Posterior cingulate gyrus (tissue), 11 donors: ENCODE data around the gene GPR33.

Experiments
- DNase-seq, 10 donors: peaks; one replicate each; pipeline versions ENCODE4 v3.0.0 to v3.0.0-alpha.2; 2020 to 2021; ENCODE audit warnings: mixed read lengths in 3 of 10
- intact Hi-C: fragments of 100-400 bp; cut with DNase I; formaldehyde crosslinking; loops from one replicate; pipeline ENCODE4 v1.15.1; 2023

GPR33 gene, protein sequence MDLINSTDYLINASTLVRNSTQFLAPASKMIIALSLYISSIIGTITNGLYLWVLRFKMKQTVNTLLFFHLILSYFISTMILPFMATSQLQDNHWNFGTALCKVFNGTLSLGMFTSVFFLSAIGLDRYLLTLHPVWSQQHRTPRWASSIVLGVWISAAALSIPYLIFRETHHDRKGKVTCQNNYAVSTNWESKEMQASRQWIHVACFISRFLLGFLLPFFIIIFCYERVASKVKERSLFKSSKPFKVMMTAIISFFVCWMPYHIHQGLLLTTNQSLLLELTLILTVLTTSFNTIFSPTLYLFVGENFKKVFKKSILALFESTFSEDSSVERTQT

DNA sequence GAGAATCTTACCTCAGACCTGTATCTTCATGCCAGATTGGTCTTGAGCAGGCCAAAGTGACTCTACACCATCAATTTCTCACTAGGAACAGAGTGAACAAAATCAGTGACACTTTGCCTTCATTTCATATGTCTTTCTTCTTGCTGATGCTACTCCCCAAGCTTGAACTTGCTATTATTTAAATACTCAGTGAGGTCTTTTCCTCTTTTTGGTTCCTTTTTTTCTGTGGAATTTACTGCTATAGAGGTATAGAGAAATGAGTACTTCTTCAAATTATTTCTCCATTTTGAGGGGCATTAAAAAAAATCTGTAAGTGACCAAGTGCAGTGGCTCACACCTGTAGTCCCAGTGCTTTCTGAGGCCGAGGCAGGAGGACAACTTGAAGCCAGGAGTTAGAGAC lies at the start of gene GPR33:
Gene GPR33 (minus strand): TSS at position 154 of the 400 bp plus-strand sequence. CDS start 4,074 bp downstream, outside the sequence.
- intact Hi-C loops, result no loop called here
- no peak for DNase-seq

DNA sequence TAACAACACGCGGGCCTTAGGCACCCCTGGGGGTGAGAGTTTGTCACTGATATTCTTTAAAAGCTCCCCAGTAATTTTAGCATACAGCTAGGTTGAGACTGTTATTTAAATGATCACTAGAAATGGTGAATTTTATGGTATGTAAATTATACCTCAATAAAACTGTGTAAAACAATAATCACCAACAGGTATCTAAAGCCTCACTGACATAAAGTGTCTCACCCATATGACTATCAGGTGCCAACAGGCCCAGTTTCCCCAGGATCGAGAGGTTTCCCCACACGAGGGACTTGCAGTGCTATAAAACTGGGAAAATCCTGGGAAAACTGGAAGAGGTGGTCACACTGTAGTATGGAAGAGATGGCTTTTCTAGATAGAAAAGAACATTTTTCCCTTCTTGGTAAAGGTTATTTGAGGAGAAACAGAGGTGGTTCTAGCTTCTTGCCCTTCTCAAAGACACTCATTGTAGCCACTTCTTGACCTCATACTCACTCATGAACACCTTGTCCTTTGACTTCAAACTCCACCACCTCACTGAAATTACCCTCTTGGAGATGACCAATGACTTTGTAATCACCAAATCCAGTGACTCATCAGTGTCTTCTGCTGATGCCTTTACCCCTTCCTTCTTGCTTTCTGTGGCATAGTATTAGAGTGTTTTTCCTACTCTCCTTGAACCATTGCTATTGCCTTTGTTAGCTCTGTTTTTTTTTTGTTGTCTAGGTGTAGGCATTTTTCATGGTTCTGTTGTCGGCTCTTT lies 48.5 kb upstream of the GPR33 start:
- DNase-seq, result no peak
- intact Hi-C loops, result no loop called here

DNA sequence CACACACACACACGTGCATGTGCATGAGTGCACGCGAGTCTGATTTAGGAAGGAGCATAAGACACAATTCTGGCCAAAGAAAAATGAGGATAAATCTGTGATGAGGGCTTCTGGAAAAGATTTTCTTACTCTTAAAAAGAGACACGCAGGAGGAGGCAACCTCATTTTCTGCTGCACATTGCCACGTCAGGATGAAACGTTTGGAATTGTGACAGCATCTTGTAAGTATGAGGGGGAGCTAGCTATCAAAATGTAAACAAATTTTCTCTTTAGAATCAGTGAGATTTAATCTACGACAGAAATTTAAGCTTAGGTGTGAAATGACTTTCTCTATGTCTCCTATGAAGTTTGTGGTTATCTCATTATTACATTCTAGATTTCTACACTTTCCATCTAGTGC lies 42.3 kb upstream of the GPR33 start:
- intact Hi-C loops, result no loop called here
- no peak for DNase-seq

DNA sequence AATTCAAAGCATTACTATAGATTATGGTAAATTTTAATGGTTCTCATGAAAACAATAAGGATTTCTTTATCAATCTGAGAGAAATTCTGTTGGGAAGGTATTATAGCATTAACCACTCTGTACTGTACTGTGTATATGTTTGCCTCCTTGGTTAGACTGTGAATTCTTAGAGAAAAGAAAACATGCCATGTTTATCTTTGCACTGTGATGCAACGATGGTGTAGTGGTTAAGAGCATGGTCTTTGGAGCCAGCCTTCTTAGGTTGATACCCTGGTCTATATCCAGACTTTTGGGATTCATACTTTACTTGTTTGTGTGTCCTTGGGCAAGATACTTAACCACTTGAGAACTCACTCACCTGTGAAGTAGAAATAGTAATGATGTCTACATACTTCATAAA lies 41.2 kb upstream of the GPR33 start:
- intact Hi-C loops, result no loop called here

DNA sequence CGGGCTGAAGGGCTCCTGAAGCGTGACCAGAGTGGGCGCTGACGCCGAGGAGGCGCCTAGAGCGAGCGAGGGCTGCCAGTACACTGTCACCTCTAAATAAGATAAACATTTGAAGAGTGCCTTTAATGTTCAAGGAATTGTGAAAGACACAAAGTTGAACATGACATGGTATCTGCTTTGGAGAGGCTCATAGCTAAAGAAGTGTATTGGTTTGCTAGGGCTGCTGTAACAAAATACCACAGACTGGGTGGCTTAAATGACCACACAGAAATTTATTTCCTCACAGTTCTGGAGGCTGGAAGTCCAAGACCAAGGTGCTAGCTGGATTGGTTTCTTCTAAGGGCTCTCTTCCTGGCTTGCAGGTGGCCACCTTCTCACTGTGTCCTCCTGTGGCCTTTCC lies 39.7 kb upstream of the GPR33 start:
- DNase-seq, result no peak
- intact Hi-C loops, result no loop called here

More for the DNA sequence above, 41.2 kb upstream of the GPR33 start:
- no peak for DNase-seq

DNA sequence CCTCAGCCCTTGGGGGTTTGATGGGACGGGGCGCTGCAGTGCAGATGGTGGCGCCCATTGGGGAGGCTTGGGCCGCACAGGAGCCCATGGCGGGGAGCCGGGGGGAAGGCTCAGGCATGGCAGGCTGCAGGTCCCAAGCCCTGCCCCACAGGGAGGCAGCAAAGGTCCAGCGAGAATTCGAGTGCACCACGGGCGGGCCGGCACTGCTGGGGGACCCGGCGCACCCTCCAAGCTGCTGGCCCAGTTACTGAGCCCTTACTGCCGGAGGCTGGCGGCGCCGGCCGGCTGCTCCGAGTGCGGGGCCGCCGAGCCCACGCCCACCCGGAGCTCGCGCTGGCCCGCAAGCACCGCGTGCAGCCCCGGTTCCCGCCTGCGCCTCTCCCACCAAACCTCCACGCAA lies 39.2 kb upstream of the GPR33 start:
- intact Hi-C loops, result no loop called here
- DNase-seq, result no peak

DNA sequence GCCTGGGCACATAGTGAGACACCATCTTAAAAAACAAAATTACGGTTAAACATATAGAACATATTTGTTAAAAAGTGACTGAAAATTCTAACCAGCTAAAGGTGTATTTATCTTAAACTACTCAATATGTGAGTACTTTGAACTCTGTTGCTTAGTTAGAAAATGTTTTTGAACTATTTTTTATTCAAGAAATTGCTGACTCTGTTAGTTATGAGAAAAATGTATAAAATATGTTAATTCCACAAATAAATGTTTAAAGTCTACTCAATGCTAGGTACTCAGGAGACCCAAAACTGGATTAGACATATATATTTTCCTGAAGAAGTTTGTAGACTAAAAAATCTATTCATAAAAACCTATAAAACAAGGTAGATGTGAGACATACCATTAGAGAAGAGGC lies 23.0 kb upstream of the GPR33 start:
- no peak for DNase-seq
- intact Hi-C loops, result loop anchor here (2.0 kb wide), 1 partner anchor 744 kb away; no protein-coding TSS in a partner anchor

DNA sequence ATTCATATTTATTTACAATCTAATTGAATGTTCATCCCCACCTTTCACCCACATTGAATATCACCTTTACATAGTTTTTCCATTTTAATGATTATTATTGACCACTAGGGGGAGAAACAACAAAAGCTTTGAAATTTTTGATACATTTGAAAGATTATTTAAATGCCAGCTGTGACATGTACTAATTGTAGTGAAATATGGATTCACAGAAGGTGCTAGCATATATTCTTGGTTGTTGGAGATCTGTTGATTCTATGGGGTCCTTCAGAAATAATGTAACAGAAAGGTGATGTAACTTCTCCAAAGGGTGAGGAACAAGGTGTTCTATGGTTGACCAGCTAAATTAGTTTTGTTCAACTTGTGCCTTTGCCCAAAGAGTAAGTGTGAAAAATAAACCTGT lies 22.4 kb upstream of the GPR33 start:
- DNase-seq, result no peak
- intact Hi-C loops, result loop anchor here (2.0 kb wide), 1 partner anchor 745 kb away; no protein-coding TSS in a partner anchor

DNA sequence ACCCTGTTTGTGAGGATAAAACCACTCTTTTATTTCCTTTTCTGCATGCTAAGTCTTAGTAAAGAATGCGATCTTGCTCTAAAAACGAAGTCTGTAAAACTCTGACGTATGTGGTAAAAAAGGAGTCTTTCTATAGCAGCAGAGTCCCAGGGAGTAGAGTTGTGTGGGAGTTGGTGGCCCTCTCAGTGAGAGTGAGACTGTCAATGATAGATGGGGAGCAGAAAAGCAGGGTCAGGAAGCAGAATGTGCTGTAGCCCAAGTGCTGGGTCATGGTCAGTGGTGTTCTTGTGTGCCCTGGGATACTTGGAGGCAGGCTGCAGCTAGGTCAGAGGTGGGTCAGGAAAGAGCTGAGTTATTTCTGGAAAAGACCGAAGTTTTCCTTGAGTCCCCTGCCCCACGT lies 20.3 kb upstream of the GPR33 start:
- DNase-seq, result no peak
- intact Hi-C loops, result no loop called here

DNA sequence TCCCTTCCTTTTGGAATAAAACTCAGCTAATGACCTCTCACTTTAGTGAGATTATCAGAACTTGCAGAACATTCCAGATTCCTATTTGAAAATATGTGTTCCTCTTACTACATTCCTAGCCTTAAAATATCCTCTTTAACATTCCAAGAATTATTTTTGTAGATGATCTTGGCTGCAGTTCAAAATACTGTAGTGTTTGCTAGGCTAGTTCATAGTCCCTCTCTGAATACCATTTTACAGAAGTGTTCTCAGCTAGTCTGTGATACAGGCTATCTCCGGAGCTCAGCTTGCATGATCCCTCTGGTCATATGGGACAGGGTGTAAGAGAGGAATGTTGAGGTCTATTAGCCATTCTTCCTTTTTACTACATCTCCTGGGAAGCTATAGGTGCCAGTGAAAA lies 17.6 kb upstream of the GPR33 start:
- DNase-seq, result no peak
- intact Hi-C loops, result no loop called here

DNA sequence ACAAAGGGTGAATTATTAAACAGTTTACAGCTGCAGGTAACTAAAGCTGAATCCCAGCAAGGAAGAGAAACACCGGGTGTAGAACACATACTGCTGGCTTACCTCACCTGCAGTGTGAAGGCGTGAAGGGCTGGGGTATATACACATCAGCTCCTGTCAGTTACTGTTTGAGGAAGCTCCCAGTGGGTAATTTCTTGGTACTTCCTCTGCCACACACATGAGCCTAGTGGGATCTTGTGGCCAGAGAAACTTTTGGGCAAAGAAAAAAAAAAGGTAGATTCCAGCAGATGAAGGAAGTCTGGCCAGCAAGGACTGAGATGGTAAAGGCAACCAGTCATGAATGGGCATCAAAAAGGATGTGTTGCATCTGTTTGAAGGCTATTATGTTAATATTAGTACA lies 14.0 kb upstream of the GPR33 start:
- intact Hi-C loops, result no loop called here
- DNase-seq, result no peak

DNA sequence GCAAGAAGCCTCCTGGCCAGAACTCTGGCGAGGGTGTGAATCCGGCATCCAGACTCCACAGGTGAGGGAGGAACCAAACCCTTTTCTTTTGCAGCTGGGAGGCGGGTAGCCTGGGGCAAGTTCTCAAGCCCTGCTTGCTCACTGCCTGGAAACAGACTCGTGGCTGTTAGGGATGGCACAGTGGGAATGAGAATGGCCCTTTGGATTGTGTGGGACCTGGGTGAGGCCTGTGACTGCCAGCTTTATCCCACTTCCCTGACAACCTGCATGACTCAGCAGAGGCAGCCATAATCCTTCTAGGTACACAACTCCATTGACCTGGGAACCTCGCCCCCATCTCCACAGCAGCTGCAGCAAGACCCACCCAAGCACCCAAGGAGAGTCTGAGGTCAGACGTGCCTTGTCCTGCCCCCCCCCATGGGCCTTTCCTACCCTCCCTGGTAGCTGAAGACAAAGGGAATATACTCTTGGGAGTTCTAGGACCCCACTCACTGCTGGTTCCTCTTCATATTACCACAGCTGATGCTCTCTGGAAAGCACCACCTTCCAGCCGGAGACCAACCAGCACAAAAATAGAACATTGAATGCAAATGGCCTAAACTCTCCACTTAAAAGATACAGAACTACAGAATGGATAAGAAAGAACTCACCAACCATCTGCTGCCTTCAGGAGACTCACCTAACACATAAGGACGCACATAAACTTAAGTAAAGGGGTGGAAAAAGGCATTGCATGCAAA lies 5.1 kb upstream of the GPR33 start:
- intact Hi-C loops, result no loop called here
- no peak for DNase-seq

DNA sequence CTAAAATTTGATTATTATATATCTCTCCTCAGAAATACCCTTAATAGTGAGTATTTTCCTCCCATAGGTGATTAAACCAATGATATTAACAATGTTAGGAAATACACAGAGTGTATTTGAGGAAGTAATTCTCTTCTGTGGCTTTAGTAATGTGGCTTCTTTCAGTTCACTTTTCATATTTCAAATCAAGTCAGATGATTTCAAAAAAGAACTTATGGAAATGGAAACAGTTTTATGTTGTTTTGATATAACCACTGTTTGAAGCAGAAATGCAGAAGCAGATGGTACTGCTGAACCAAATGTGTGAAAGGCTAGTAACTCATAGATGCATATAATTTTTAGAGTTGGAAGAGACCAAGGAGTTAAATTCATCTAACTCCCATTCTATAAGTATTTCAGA lies 1.9 kb upstream of the GPR33 start:
- DNase-seq, result no peak
- intact Hi-C loops, result no loop called here

DNA sequence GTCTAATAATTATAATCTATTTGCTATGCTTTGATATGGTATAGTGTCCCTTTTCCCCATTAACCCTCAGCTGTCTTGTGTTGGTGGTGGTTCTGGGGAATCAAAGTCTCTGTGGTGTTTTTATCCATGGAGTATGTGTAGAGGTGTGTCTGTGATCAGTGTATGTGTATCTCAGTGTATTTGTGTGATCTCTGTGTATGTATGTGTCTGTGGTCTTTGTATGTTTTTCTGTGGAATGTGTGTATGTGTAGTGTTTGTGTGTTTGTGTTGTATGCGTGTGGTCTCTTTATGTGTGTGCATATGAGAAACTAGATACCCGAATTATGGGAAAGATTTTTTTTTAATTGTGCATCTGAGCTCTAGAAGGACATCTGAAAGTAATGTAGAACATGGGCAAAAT lies 1.1 kb downstream of the GPR33 start:
- intact Hi-C loops, result no loop called here
- DNase-seq, result no peak

DNA sequence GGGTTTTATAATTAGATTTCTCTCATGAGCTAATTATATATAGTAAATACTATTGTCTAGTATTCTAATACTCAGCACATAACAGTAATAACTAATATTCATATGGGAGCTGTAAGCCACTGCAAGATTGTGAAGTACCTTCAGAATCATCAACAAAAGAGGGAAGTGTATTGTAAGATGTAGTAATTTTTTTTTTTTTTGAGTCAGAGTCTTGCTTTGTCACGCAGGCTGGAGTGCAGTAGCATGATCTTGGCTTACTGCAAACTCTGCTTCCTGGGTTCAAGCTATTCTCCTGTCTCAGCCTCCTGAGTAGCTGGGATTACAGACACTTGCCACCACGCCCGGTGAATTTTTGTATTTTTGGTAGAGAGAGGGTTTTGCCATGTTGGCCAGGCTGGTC lies 3.1 kb downstream of the GPR33 start:
- intact Hi-C loops, result no loop called here
- DNase-seq, result no peak

DNA sequence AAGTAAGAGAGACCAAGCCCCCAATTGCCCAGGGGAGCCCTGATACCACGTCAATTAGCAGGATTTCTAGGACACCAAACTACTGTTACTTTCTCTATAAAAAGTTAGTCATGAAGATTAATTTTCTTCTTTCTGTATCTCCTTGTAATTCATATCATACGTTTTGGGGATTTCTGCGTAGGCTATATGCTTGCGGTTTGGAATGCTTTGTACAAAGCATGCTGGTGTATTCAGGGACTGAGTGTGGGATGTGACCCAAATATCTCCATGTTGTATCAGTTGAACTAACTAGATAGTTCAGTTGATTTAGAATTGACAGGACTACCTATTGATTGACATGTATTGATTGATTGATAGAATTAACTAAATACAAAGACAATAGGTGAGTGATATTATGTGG lies 7.7 kb downstream of the GPR33 start:
- intact Hi-C loops, result no loop called here
- DNase-seq, result no peak

DNA sequence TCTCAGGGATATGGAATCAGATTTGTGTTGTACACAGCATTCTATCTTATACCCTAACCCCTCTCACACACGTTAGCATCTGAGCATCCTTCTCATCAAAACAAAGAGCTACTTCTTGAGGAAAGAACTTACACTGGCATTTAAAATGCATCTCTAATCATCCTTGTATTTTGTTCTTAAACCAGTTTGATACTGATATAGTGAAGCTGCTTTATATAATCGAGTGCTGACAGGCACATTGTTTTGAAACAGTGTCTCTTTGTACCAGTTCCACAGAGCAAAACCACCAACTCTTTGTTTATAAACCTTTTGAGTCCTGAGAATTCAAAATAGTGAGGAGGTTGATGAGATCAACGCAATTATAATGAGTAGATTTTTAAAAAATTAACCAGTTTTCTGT lies 8.8 kb downstream of the GPR33 start:
- intact Hi-C loops, result no loop called here
- no peak for DNase-seq

DNA sequence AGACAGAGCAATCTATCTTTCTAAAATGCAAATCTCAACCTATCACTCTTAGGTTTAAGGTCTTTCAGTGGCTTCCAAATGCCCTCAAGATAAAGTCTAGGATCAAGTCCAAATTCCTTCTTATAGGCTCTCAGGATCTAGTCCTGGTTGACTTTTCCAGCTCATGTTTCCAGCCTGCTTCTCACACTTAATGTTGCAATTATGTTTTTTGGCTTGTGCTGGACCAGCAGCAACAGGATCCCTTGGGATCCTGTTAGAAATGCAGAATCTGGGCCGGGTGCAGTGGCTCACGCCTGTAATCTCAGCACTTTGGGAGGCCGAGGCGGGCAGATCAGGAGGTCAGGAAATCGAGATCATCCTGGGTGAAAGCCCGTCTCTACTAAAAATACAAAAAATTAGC lies 10.6 kb downstream of the GPR33 start:
- DNase-seq, result no peak
- intact Hi-C loops, result no loop called here

DNA sequence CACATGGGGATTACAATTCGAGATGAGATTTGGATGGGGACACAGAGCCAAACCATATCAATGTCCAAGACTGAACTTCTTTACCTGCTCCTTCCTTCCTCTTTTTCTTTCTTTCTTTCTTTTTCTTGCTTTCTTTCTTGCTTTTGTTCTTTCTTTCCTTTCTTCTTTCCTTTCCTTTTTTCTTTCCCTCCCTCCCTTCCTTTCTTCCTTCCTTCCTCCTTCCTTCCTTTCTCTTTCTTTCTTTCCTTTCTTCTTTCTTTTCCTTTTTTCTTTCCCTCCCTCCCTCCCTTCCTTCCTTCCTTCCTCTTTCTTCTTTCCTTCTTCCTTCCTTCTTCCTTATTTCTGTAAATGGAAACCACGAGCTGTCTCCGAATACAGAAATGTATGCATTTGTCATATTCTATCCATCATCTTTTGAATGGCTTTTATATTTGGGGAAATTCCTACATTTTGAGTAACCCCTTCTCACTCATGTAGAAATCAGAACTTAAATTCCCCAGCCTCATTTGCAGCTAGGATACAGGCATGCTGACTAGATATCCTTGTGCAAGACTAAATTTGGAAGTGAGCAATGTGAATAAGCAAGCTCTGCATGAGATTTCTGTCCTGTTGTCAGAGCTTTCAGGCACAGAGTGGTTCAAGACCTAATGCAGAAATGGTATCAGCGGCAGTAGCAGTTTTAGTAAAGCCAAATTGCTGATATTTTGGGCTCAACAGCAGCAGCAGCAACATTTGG lies 11.5 kb downstream of the GPR33 start:
- DNase-seq, result no peak
- intact Hi-C loops, result no loop called here

DNA sequence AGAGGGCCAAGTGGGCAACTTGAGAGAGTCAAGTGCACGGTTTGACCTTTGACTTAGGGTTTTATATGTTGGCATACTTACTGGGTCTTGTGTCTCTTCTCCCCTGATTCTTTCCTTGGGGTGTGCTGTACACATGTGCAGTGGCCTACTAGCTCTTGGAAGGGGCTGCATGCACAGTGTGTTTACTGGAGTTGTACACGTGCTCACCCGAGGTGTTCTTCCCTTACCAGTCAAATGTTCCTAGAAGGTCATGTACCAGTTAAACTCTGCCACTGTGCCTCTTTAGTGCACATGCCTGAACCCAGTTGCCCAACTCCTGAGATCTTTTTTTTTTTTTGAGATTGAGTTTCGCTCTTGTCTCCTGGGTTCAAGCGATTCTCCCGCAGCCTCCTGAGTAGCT lies 21.3 kb downstream of the GPR33 start:
- intact Hi-C loops, result no loop called here
- no peak for DNase-seq

DNA sequence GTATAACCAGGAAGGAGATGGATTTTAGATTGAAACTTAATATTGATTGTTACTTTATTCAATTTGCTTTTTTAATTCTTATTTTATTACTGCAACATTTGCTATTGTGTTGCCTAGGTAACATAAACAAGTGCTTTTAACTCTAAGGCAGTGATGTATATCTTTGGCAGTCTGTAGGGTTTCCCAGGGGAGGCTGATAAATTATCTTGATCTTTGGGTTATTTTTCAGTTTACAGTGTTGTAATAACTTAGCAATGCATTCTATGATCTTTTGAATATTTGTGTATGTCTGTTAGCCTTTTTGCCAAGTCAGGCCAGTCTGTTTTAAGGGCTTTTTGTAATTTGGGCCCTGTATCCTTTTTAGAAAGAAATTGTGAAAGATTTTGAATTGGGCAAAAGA lies 22.7 kb downstream of the GPR33 start:
- no peak for DNase-seq
- intact Hi-C loops, result no loop called here
